SKM-1 treated with dmso at 0.1 percent for 144 hours (cell line): ENCODE data around the gene MPRIP.
"Not testable (repeated sequence)": the region's sequence is repeated elsewhere in the genome, so short reads cannot be mapped to it uniquely, and the experiment has no call there.

ENCODE experiments used
- DNase-seq: peaks from one replicate; lab custom pipeline; 2025; ENCODE audit not compliant: unreplicated experiment; lab: John Stamatoyannopoulos, UW

The MPRIP gene

GRCh38 chr17:17180741-17181525 is 138.7 kb downstream of the MPRIP start:
- no peak for DNase-seq

GRCh38 chr17:17181666-17182597 is 139.7 kb downstream of the MPRIP start:
- no peak for DNase-seq

GRCh38 chr17:17182598-17183136 is 140.4 kb downstream of the MPRIP start:
- DNase-seq, result no peak

GRCh38 chr17:17183744-17184143 is 141.5 kb downstream of the MPRIP start:
- no peak for DNase-seq

GRCh38 chr17:17184985-17185757 is 142.9 kb downstream of the MPRIP start:
- not testable (repeated sequence) for DNase-seq

- DNase-seq, result no peak
These were observed 143.8 kb downstream of the MPRIP start for GRCh38 chr17:17186051-17186450.

- DNase-seq, result no peak
These were observed 144.6 kb downstream of the MPRIP start for GRCh38 chr17:17186551-17187505.

- DNase-seq, result no peak
These were observed 146.3 kb downstream of the MPRIP start for GRCh38 chr17:17188586-17188985.

GRCh38 chr17:17189559-17189958 is 147.3 kb downstream of the MPRIP start:
- DNase-seq, result no peak

- no peak for DNase-seq
These were observed 147.9 kb downstream of the MPRIP start for GRCh38 chr17:17190188-17190587.

- DNase-seq, result no peak
These were observed 149.1 kb downstream of the MPRIP start for GRCh38 chr17:17191346-17191792.

GRCh38 chr17:17191961-17192381 is 149.7 kb downstream of the MPRIP start:
- DNase-seq, result no peak

- DNase-seq, result not testable (repeated sequence)
These were observed 153.2 kb downstream of the MPRIP start for GRCh38 chr17:17195466-17195865.

GRCh38 chr17:17196776-17197175 is 154.5 kb downstream of the MPRIP start:
- no peak for DNase-seq

GRCh38 chr17:17198281-17198680 is 156.0 kb downstream of the MPRIP start:
- DNase-seq, result no peak

- no peak for DNase-seq
These were observed 158.1 kb downstream of the MPRIP start for GRCh38 chr17:17200311-17200710.

GRCh38 chr17:17200831-17201230 is 158.6 kb downstream of the MPRIP start:
- DNase-seq, result no peak

- DNase-seq, result no peak
These were observed 159.0 kb downstream of the MPRIP start for GRCh38 chr17:17201271-17201670.

- no peak for DNase-seq
These were observed 159.7 kb downstream of the MPRIP start for GRCh38 chr17:17201907-17202306.
